DND-41 (cell line): ENCODE measurements around the gene NDUFS7.
"Not testable (repeated sequence)": the region's sequence is repeated elsewhere in the genome, so short reads cannot be mapped to it uniquely, and the experiment has no call there.

Experiments used
- ATAC-seq: fragments of 200-7000 bp; cut with Tn5 transposase; 3 replicates; pipeline ENCODE4 v1.9.1; 2021; ENCODE audit warnings: low read depth; ENCODE audit not compliant: insufficient read depth
- DNase-seq: peaks from one replicate; pipeline ENCODE4 v3.0.0-alpha.2; 2020
- H2AFZ ChIP-seq: 2 replicates; pipeline ENCODE4 v1.6.0; 2012; ENCODE audit warnings: low read depth, low read length
- H3K27ac ChIP-seq: 2 replicates; pipeline ENCODE4 v1.5.1; 2012; ENCODE audit warnings: low read length, inconsistent platforms
- H3K27me3 ChIP-seq: fragments of 200-600 bp; sonication (generic); 2 replicates; pipeline ENCODE4 v1.6.0; 2012; ENCODE audit warnings: low read length, mild to moderate bottlenecking, inconsistent platforms; ENCODE audit not compliant: insufficient read depth, poor library complexity
- H3K36me3 ChIP-seq: 2 replicates; pipeline ENCODE4 v1.5.1; 2012; ENCODE audit warnings: low read length, inconsistent platforms; ENCODE audit not compliant: insufficient read depth
- H3K4me1 ChIP-seq: 2 replicates; pipeline ENCODE4 v1.5.1; 2012; ENCODE audit warnings: mild to moderate bottlenecking, low read length; ENCODE audit not compliant: insufficient read depth
- H3K4me2 ChIP-seq: 2 replicates; pipeline ENCODE4 v1.6.0; 2012; ENCODE audit warnings: mild to moderate bottlenecking, moderate library complexity, low read length, inconsistent platforms; ENCODE audit not compliant: insufficient read depth
- H3K4me3 ChIP-seq, 2 experiments: fragments of 200-600 bp in 1 of 2; shearing (Covaris generic) in 1 of 2; 2 replicates each; pipeline ENCODE4 v1.5.1; 2012 to 2016; ENCODE audit warnings: inconsistent platforms in 2 of 2, low read length in 2 of 2, mild to moderate bottlenecking in 2 of 2, low read depth in 1 of 2, moderate library complexity in 1 of 2
- H3K79me2 ChIP-seq: 2 replicates; pipeline ENCODE4 v1.6.0; 2012; ENCODE audit warnings: low read length, inconsistent platforms; ENCODE audit not compliant: insufficient read depth
- H3K9ac ChIP-seq: 2 replicates; pipeline ENCODE4 v1.6.0; 2012; ENCODE audit warnings: low read depth, mild to moderate bottlenecking, inconsistent platforms, low read length, moderate library complexity
- H3K9me3 ChIP-seq: 2 replicates; pipeline ENCODE4 v1.5.1; 2012; ENCODE audit warnings: low read length, moderate library complexity, mild to moderate bottlenecking, inconsistent platforms; ENCODE audit not compliant: insufficient read depth, severe bottlenecking
- H4K20me1 ChIP-seq: 2 replicates; pipeline ENCODE4 v1.6.0; 2012; ENCODE audit warnings: low read length; ENCODE audit not compliant: insufficient read depth
- CTCF ChIP-seq: IDR thresholded peaks from 2 replicates; pipeline ENCODE4 v1.5.1; 2012; ENCODE audit warnings: borderline replicate concordance, low read length, moderate library complexity, mild to moderate bottlenecking; ENCODE audit not compliant: poor library complexity, severe bottlenecking; ENCODE audit errors: extremely low read depth
- EZH2 ChIP-seq: IDR thresholded peaks from 3 replicates; pipeline ENCODE4 v1.6.1; 2012; ENCODE audit warnings: borderline replicate concordance, low read depth, mild to moderate bottlenecking, moderate library complexity, low read length, inconsistent platforms; ENCODE audit not compliant: severe bottlenecking

The NDUFS7 gene

GRCh38 chr19:1418496-1418775, 34.7 kb downstream of the NDUFS7 start:
- H3K36me3 ChIP-seq: peaks cover 95% of the 10 kb centered on the region
- no peak overlapping the region for H3K4me2 ChIP-seq
- H2AFZ ChIP-seq: no peak overlapping the region
- H3K4me3 ChIP-seq: no peak overlapping the region
- TF ChIP-seq EZH2 (no peak), CTCF (no peak)
- H3K79me2 ChIP-seq: peaks cover 99% of the 10 kb centered on the region
- no peak overlapping the region for H3K27ac ChIP-seq
- H3K9ac ChIP-seq: no peak overlapping the region
- H4K20me1 ChIP-seq: peaks cover 97% of the 10 kb centered on the region
- H3K4me1 ChIP-seq: no peaks in the 10 kb centered on the region; the same call in 1 of the 2 replicates
- no peaks in the 10 kb centered on the region for H3K27me3 ChIP-seq
- no peak for ATAC-seq
- H3K9me3 ChIP-seq: no peaks in the 10 kb centered on the region
- DNase-seq: no peak

GRCh38 chr19:1418951-1419738, 35.4 kb downstream of the NDUFS7 start:
- Histone ChIP-seq H2AFZ (no peak overlapping the region), H3K4me3 (no peak overlapping the region), H3K27ac (no peak overlapping the region), H3K27me3 (no peaks in the 10 kb centered on the region), H3K4me2 (no peak overlapping the region), H3K4me1 (no peaks in the 10 kb centered on the region; the same call in 1 of the 2 replicates), H3K36me3 (peaks cover 95% of the 10 kb centered on the region), H4K20me1 (peaks cover 96% of the 10 kb centered on the region), H3K9me3 (no peaks in the 10 kb centered on the region), H3K9ac (no peak overlapping the region), H3K79me2 (peaks cover 98% of the 10 kb centered on the region)
- ATAC-seq: no peak
- TF ChIP-seq CTCF (no peak), EZH2 (no peak)
- no peak for DNase-seq

GRCh38 chr19:1420085-1420484, 36.4 kb downstream of the NDUFS7 start:
- H4K20me1 ChIP-seq: peaks cover 97% of the 10 kb centered on the region
- H3K79me2 ChIP-seq: peaks cover 98% of the 10 kb centered on the region

GRCh38 chr19:1420590-1420989, 36.9 kb downstream of the NDUFS7 start:
- H3K9me3 ChIP-seq: no peaks in the 10 kb centered on the region

More at GRCh38 chr19:1420085-1420484, 36.4 kb downstream of the NDUFS7 start:
- not testable (repeated sequence) for H3K4me1 ChIP-seq, H3K27ac ChIP-seq, H3K9ac ChIP-seq, DNase-seq, ATAC-seq, H3K27me3 ChIP-seq, H2AFZ ChIP-seq, H3K9me3 ChIP-seq, H3K4me2 ChIP-seq, H3K4me3 ChIP-seq
- peaks cover 99% of the 10 kb centered on the region for H3K36me3 ChIP-seq

More at GRCh38 chr19:1420590-1420989, 36.9 kb downstream of the NDUFS7 start:
- no peak overlapping the region for H3K9ac ChIP-seq
- no peaks in the 10 kb centered on the region for H3K27me3 ChIP-seq
- no peak for TF ChIP-seq EZH2
- peaks cover 98% of the 10 kb centered on the region for H3K79me2 ChIP-seq
- H3K27ac ChIP-seq: no peak overlapping the region
- H3K4me3 ChIP-seq: no peak overlapping the region
- H3K4me2 ChIP-seq: no peak overlapping the region
- H4K20me1 ChIP-seq: peaks cover 97% of the 10 kb centered on the region
- no peaks in the 10 kb centered on the region; the same call in 1 of the 2 replicates for H3K4me1 ChIP-seq
- no peak overlapping the region for H2AFZ ChIP-seq
- ATAC-seq (no peak), DNase-seq (no peak)
- peaks cover 99% of the 10 kb centered on the region for H3K36me3 ChIP-seq
